ENCODE measurements around the gene TMEM176A. TPM values are rescaled to one million over a fixed set of nuclear protein-coding genes. Genes with fewer than 3 reads are reported as not detected.

Gene TMEM176A
- polyA plus RNA-seq, 2 of the 4 experiments (the other 2 are of a cell fraction) = 0.05 TPM; not detected in 1

DNA sequence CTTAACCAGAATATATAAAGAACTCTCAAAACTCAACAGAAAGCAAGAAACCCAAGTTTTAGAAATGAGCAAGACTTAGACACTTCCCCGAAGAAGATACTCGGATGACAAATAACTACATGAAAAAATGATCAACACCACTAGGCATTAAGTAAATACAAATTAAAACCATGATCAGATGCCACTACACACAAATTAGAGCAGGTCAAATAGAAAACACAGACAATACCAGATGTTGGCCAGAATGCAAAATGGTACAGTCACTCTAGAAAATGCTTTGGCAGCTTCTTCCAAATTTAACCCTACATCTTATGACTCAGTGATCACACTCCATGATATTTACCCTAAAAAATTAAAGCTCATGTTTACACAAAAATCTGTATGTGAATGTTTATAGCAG lies 18.4 kb downstream of the TMEM176A start:
- ChIA-PET POLR2A (no interaction called here), CTCF (no interaction called here)
- Histone ChIP-seq H3K4me3 (no peak overlapping the region), H3K9me3 (peaks cover 8% of the 10 kb centered on the region; the same call in 2 of the 3 replicates), H3K27ac (no peak overlapping the region), H3K4me2 (no peak overlapping the region), H3K4me1 (no peaks in the 10 kb centered on the region)
- ATAC-seq (no peak), FAIRE-seq (no peak), DNase-seq (ENCODE audit: low read depth in 1 of 2, low spot score in 1 of 2) (no peak)
- TF ChIP-seq EHF (CRISPR knock-in tag; IDR thresholded peaks at IDR 0.05) = no peak
- no peak for TF ChIP-seq HMGXB4 (CRISPR knock-in tag; IDR thresholded peaks at IDR 0.05; ENCODE audit: borderline replicate concordance)
- no peak for TF ChIP-seq HOXA7 (CRISPR knock-in tag; IDR thresholded peaks at IDR 0.05)
- TF ChIP-seq GATA3 (IDR thresholded peaks at IDR 0.05; ENCODE audit: borderline replicate concordance) = no peak
- TF ChIP-seq KDM5A (IDR thresholded peaks at IDR 0.05) = no peak
- no peak for TF ChIP-seq JUN (IDR thresholded peaks at IDR 0.05)
- TF ChIP-seq RCOR1 (IDR thresholded peaks at IDR 0.05; ENCODE audit: low read depth, low read length) = no peak
- WGBS (ENCODE audit: missing lambda C conversion rate) = 2% methylated on average over 2 of the region's 2 CpGs

GRCh38 chr7:150820148-150820547 lies 19.6 kb downstream of the TMEM176A start:
- DNase-seq (ENCODE audit: low read depth in 1 of 2, low spot score in 1 of 2) (no peak), FAIRE-seq (no peak), ATAC-seq (no peak)
- Histone ChIP-seq H3K4me2 (no peak overlapping the region), H3K4me3 (no peak overlapping the region), H3K9me3 (peaks cover 8% of the 10 kb centered on the region; the same call in 2 of the 3 replicates), H3K4me1 (no peaks in the 10 kb centered on the region), H3K27ac (no peak overlapping the region)
- TF ChIP-seq USF2 (IDR thresholded peaks at IDR 0.05) (no peak), EHMT2 (IDR thresholded peaks at IDR 0.05; ENCODE audit: low read depth) (no peak), EHF (CRISPR knock-in tag; IDR thresholded peaks at IDR 0.05) (no peak), CHD2 (IDR thresholded peaks at IDR 0.05; ENCODE audit: low read length, partially characterized antibody) (no peak), FOSB (CRISPR knock-in tag; IDR thresholded peaks at IDR 0.05) (no peak)
- CTCF ChIA-PET = no interaction called here
- POLR2A ChIA-PET = no interaction called here
- 5% methylated on average over 5 of the region's 5 CpGs for WGBS (ENCODE audit: missing lambda C conversion rate)

- Histone ChIP-seq H3K4me2 (no peak overlapping the region), H3K4me3 (no peak overlapping the region), H3K27ac (no peak overlapping the region), H3K4me1 (no peaks in the 10 kb centered on the region), H3K9me3 (peaks cover 8% of the 10 kb centered on the region; the same call in 2 of the 3 replicates)
- POLR2A ChIA-PET = no interaction called here
- CTCF ChIA-PET = no interaction called here
- WGBS (ENCODE audit: missing lambda C conversion rate) = 41% methylated on average over 7 of the region's 7 CpGs
- FAIRE-seq (no peak), DNase-seq (ENCODE audit: low read depth in 1 of 2, low spot score in 1 of 2) (no peak), ATAC-seq (no peak)
- TF ChIP-seq HOXB5 (CRISPR knock-in tag; IDR thresholded peaks at IDR 0.05) (no peak), MYC (IDR thresholded peaks at IDR 0.05; ENCODE audit: borderline replicate concordance, low read length) (no peak), RAD21 (conservative IDR thresholded peaks at IDR 0.05 in 1 of 2, IDR thresholded peaks at IDR 0.05 in 1 of 2) (no peak), KDM5A (IDR thresholded peaks at IDR 0.05) (no peak), JUN (IDR thresholded peaks at IDR 0.05) (no peak), NFE2L2 (conservative IDR thresholded peaks at IDR 0.05; ENCODE audit: low read length) (no peak), CBX8 (IDR thresholded peaks at IDR 0.05) (no peak), USF2 (IDR thresholded peaks at IDR 0.05) (no peak), ZSCAN20 (CRISPR knock-in tag; IDR thresholded peaks at IDR 0.05) (no peak), NPAS2 (CRISPR knock-in tag; IDR thresholded peaks at IDR 0.05; ENCODE audit: borderline replicate concordance) (no peak), RARB (CRISPR knock-in tag; IDR thresholded peaks at IDR 0.05) (no peak), RCOR1 (IDR thresholded peaks at IDR 0.05; ENCODE audit: low read depth, low read length) (no peak), EHMT2 (IDR thresholded peaks at IDR 0.05; ENCODE audit: low read depth) (no peak), MAFK (IDR thresholded peaks at IDR 0.05; ENCODE audit: partially characterized antibody) (no peak), HOXB13 (CRISPR knock-in tag; IDR thresholded peaks at IDR 0.05; ENCODE audit: low read depth) (no peak)
- TF ChIP-seq, protein P1, sequence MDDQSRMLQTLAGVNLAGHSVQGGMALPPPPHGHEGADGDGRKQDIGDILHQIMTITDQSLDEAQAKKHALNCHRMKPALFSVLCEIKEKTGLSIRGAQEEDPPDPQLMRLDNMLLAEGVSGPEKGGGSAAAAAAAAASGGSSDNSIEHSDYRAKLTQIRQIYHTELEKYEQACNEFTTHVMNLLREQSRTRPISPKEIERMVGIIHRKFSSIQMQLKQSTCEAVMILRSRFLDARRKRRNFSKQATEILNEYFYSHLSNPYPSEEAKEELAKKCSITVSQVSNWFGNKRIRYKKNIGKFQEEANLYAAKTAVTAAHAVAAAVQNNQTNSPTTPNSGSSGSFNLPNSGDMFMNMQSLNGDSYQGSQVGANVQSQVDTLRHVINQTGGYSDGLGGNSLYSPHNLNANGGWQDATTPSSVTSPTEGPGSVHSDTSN (IDR thresholded peaks at IDR 0.05) = no peak
Measured at GRCh38 chr7:150820578-150821198, 20.1 kb downstream of the TMEM176A start.

Data from A549 (cell line).